Measurements from ENCODE around the gene CARM1.

- TF ChIP-seq POLR2A (IDR thresholded peaks at IDR 0.05) = no peak
- no peak for TF ChIP-seq CTCF (IDR thresholded peaks at IDR 0.05)
Observed at GRCh38 chr19:10854350-10855089, 16.8 kb upstream of the CARM1 start.

All from right lobe of liver (tissue), 4 donors.